Measurements from ENCODE around the gene ZBED6.

- TF ChIP-seq, protein P1, sequence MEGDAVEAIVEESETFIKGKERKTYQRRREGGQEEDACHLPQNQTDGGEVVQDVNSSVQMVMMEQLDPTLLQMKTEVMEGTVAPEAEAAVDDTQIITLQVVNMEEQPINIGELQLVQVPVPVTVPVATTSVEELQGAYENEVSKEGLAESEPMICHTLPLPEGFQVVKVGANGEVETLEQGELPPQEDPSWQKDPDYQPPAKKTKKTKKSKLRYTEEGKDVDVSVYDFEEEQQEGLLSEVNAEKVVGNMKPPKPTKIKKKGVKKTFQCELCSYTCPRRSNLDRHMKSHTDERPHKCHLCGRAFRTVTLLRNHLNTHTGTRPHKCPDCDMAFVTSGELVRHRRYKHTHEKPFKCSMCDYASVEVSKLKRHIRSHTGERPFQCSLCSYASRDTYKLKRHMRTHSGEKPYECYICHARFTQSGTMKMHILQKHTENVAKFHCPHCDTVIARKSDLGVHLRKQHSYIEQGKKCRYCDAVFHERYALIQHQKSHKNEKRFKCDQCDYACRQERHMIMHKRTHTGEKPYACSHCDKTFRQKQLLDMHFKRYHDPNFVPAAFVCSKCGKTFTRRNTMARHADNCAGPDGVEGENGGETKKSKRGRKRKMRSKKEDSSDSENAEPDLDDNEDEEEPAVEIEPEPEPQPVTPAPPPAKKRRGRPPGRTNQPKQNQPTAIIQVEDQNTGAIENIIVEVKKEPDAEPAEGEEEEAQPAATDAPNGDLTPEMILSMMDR (IDR thresholded peaks at IDR 0.05; ENCODE audit: insufficient read depth, low read length): no peak
- TF ChIP-seq POLR2AphosphoS5 (IDR thresholded peaks at IDR 0.05; ENCODE audit: low read depth) (no peak), SPI1 (IDR thresholded peaks at IDR 0.05; ENCODE audit: borderline replicate concordance, low read depth) (no peak), GABPA (IDR thresholded peaks at IDR 0.05; ENCODE audit: low read depth) (no peak)
Measured at GRCh38 chr1:203835476-203835875, 40.1 kb downstream of the ZBED6 start.

Measured in HL-60 (cell line).